Stimulated activated CD8-positive, alpha-beta memory T cell treated with anti-CD3 and anti-CD28 coated beads, Interleukin-7, amount 100 ng/mL, for 1 hour (primary cell): ENCODE data around the gene C6orf58.
"Not testable (repeated sequence)": the region's sequence is repeated elsewhere in the genome, so short reads cannot be mapped to it uniquely, and the experiment has no call there.

Source experiments
- DNase-seq, 2 donors: peaks; one replicate each; pipeline ENCODE4 v3.0.0-alpha.2; 2020; ENCODE audit warnings: low read depth in 2 of 2

Gene C6orf58

DNA sequence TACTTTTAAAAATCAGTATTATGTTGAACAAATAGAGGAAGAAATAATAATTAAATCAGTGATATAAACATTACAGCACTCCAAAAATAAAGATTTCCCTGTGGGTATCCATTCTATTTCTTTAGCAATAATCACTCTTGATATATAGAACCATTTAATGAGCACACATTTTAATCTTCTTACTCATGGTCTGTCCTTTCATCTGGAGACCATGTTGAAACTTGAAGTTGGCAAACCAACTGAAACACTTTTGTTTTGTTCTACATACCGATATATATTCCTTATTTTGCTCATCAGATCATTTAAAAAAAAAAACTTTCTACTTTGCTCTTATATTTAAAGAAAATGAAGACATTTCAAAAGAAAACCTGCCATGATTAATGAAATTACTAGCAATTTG, 13.4 kb downstream of the C6orf58 start:
- DNase-seq = no peak

DNA sequence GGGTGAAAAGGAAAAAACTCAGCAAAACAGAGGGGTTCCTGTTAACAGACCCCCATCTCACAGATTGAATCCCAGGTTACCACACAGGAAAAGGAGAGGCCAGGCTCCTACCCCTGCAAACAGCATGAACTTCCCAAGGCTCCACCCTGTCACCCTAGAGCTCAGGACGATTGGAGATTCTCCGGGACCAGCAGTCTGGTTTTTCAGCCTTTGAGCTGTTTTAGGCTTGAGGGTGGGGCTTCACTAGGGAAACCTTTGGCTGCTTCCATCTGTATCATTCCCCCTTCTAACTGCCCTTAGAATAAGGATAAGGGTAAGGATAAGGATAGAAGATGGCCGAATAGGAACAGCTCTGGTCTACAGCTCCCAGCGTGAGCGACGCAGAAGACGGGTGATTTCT, 16.0 kb downstream of the C6orf58 start:
- no peak for DNase-seq

DNA sequence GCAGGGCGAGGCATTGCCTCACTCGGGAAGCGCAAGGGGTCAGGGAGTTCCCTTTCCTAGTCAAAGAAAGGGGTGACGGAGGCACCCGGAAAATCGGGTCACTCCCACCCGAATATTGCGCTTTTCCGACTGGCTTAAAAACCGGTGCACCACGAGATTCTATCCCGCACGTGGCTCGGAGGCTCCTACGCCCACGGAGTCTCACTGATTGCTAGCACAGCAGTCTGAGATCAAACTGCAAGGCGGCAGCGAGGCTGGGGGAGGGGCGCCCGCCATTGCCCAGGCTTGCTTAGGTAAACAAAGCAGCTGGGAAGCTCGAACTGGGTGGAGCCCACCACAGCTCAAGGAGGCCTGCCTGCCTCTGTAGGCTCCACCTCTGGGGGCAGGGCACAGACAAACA, 16.5 kb downstream of the C6orf58 start:
- DNase-seq = not testable (repeated sequence)

DNA sequence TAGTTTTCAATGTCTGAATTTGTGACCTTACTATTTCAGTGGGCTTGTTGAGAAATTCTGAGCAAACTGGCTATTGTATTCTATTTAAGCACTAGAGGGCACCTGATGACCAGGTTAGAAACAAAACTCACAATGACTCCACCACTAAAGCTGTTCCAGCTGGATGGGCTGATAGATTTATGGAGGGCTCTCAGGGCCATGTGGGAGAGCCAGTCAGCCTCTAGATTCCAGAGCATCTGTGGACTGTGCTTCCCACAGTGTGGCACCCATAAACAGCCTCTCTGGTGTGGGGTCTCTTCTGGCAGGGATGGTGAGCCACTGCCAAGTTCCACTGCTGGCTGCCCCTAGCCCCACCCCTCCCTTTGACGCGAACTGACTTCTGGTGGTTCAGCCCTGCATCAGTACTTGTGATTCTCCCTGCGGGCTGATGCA, 29.2 kb downstream of the C6orf58 start:
- DNase-seq = no peak

DNA sequence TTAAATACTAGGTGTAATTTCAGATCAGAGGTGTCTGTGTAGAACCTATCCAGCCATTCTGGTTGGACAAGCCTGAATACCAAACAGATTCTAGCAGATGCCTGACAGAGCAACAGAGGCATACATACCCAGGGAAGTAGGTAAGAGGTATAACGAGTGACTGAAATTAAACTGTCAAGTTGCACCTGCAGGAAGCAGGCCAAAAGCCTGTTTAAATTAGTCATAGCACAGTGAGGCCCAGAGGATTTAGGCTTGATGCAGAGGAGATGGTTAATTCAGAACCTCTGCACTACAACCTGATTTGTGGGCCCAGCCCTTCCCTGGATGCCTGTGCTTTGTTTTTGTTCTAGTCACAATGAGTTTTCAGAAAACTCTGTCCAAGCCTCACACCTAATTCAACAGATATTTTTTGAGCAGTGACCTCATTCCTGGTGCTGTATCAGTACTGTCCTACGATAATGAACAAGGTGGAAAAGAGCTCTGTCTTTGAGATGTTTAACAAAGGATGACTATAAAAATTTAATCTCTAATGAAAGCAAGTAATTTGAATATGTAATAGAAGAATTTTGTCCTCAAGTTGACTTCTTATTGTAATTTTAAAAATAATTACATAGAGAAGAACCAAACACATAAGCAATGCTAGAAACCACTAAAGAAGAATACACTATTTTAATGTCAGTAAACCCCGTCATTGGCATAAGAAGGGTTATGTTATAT, 31.7 kb downstream of the C6orf58 start:
- DNase-seq = no peak

DNA sequence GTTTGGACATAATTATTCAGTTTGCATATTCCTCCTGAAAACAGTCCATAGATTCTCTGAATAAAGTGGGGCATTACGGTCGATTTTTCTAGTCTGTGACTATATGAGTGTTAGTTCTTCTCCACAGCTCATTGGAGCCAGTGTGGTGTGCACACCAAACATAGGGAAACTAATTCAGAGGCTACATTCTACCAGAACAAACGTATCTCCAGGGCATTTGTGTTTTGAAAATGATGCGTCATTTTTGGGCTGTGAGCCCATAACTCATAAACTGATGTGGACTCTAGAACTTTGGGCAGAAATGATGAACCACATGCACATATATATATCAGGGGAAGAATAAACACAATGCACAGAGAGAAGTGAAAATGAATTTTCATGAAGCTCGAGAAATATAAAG, 41.8 kb downstream of the C6orf58 start:
- DNase-seq = no peak

DNA sequence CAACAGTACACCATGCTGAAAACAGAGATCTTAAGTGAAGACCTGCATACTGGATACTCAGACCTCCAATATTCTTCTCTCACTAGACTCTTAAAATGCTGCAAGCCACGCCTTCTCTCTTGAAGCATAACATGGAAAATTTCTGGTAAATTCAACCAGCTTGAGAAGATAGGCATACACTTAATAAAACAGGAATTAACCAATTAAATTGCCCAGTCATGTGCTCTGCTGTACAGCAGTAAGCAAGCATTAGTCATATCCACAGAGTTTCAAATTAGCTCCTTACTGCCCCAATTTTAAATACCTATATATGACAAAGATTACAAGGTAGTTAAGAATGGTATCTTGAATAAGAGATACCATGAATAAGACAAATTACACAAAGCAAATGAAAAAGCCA, 53.8 kb downstream of the C6orf58 start:
- no peak for DNase-seq

DNA sequence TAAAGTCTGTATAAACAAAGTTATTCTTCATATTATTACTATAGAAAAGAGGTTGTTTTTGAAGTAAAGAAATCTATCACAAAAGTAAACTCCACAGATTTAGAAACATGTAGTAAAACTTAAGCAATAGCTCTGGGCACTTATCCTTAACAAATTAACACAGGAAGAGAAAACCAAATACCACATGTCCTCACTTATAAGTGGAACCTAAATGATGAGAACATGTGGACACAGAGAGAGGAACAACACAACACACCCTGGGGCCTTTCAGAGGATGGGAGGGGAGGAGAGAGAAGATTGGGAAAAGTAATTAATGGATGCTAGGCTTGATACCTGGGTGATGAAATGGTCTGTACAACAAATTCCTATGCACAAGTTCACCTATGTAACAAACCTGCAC, 57.2 kb downstream of the C6orf58 start:
- DNase-seq = no peak

DNA sequence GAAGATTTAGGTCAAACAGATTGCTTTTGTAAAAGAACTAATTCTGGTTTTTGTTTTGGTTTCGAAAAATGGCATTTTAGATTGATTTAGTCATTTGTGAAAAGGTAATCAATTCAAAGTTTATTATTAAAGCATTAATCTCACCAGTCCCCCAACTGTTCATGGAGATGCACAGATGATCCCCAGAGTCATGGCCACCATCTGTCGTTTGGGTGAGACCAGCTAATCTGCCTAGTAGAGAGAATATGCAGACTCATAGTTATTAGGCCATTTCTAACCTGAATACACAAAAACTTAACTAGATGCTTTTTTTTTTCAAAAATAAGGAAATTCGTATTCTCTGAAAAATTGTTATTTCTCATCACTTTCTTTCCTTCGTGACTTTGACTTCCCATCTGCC, 58.1 kb downstream of the C6orf58 start:
- DNase-seq = no peak

DNA sequence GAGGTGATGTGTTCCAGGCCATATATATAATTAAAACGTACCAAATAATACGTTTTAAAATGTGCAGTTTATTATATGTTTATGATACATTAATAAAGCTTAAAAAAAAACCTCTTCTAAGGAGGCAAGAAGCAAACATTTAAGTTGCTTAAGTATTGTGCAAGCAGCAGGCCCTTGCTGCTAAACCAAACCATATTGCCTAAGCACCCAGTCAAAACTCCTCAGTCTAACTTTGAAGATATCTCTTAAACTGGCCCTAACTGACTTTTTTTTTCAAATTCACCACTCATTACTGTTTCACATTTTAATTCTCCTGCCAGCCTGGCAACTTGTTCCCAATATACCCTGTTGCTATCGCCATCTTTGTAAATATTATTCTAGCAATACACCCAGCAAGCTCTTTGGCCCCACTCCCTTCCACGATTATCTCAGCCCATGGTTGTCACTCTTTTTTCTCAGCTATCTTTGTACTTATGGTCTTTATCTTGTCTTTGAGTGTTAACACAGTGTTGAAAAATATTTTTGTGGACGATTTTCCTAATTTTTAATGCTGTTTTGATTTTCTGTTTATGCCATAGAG, 60.9 kb downstream of the C6orf58 start:
- DNase-seq = no peak
